Stimulated activated CD8-positive, alpha-beta memory T cell treated with anti-CD3 and anti-CD28 coated beads, Interleukin-7, amount 100 ng/mL, for 4 hours (primary cell): ENCODE measurements around the gene DNAJC28.
"Not testable (repeated sequence)": the region's sequence is repeated elsewhere in the genome, so short reads cannot be mapped to it uniquely, and the experiment has no call there.

Experiments
- DNase-seq, 2 donors: peaks; one replicate each; pipeline ENCODE4 v3.0.0-alpha.2; 2020; ENCODE audit warnings: low read depth in 2 of 2

Gene DNAJC28

GRCh38 chr21:33481314-33481943, 10.1 kb downstream of the DNAJC28 start:
- no peak for DNase-seq

- DNase-seq, result no peak
Measured at GRCh38 chr21:33480481-33481103, 10.9 kb downstream of the DNAJC28 start.

- peak; percentile 88 to 97 for DNase-seq
Measured at GRCh38 chr21:33479679-33480480, 11.6 kb downstream of the DNAJC28 start, which contains the start of gene TMEM50B. Gene TMEM50B, minus strand, starts transcription at chr21:33479974. Its CDS starts 11,089 bp downstream, at chr21:33468885.

- DNase-seq, result peak in 1 of 2 donors; percentile 20
Measured at GRCh38 chr21:33478935-33479678, 12.4 kb downstream of the DNAJC28 start.

- no peak for DNase-seq
Measured at GRCh38 chr21:33478182-33478581, 13.3 kb downstream of the DNAJC28 start.

- no peak for DNase-seq
Measured at GRCh38 chr21:33477066-33477465, 14.4 kb downstream of the DNAJC28 start.

GRCh38 chr21:33473344-33473743, 18.2 kb downstream of the DNAJC28 start:
- DNase-seq, result no peak

GRCh38 chr21:33470701-33471100, 20.8 kb downstream of the DNAJC28 start:
- DNase-seq, result no peak

GRCh38 chr21:33469183-33469582, 22.3 kb downstream of the DNAJC28 start:
- DNase-seq, result not testable (repeated sequence)

- DNase-seq, result no peak
Measured at GRCh38 chr21:33461538-33462250, 29.8 kb downstream of the DNAJC28 start.

GRCh38 chr21:33458861-33459260, 32.7 kb downstream of the DNAJC28 start:
- no peak for DNase-seq

- DNase-seq, result no peak
Measured at GRCh38 chr21:33455686-33456446, 35.6 kb downstream of the DNAJC28 start.

- no peak for DNase-seq
Measured at GRCh38 chr21:33452362-33452761, 39.2 kb downstream of the DNAJC28 start.

- DNase-seq, result no peak
Measured at GRCh38 chr21:33451634-33452071, 39.9 kb downstream of the DNAJC28 start.

- DNase-seq, result no peak
Measured at GRCh38 chr21:33449616-33450015, 41.9 kb downstream of the DNAJC28 start.

GRCh38 chr21:33446620-33447019, 44.9 kb downstream of the DNAJC28 start:
- DNase-seq, result not testable (repeated sequence)

- no peak for DNase-seq
Measured at GRCh38 chr21:33444499-33444898, 47.0 kb downstream of the DNAJC28 start.

- no peak for DNase-seq
Measured at GRCh38 chr21:33443194-33443593, 48.3 kb downstream of the DNAJC28 start.

GRCh38 chr21:33441489-33442477, 49.7 kb downstream of the DNAJC28 start:
- no peak for DNase-seq
